NCI-H82 treated with DMSO at 0.1 percent for 48 hours (cell line): Measurements from ENCODE around the gene EEPD1.
"Not testable (repeated sequence)": the region's sequence is repeated elsewhere in the genome, so short reads cannot be mapped to it uniquely, and the experiment has no call there.

Source experiments
- DNase-seq: peaks from one replicate; lab custom pipeline; 2025; ENCODE audit not compliant: unreplicated experiment; lab: John Stamatoyannopoulos, UW

EEPD1 gene

GRCh38 chr7:36152756-36153570 is at the start of gene EEPD1:
Gene EEPD1, plus strand, starts transcription at chr7:36153254. Its CDS starts 1,071 bp downstream, at chr7:36154325.
- DNase-seq, result peak; percentile 98

- DNase-seq, result no peak
Measured at GRCh38 chr7:36103837-36104561, 49.1 kb upstream of the EEPD1 start.

GRCh38 chr7:36106972-36107908 is 45.8 kb upstream of the EEPD1 start:
- not testable (repeated sequence) for DNase-seq

GRCh38 chr7:36107926-36108631 is 45.0 kb upstream of the EEPD1 start:
- DNase-seq, result no peak

- DNase-seq, result no peak
Measured at GRCh38 chr7:36109013-36109627, 43.9 kb upstream of the EEPD1 start.

- no peak for DNase-seq
Measured at GRCh38 chr7:36110584-36110983, 42.5 kb upstream of the EEPD1 start.

- no peak for DNase-seq
Measured at GRCh38 chr7:36112969-36113368, 40.1 kb upstream of the EEPD1 start.

GRCh38 chr7:36114355-36114754 is 38.7 kb upstream of the EEPD1 start:
- DNase-seq, result no peak

- no peak for DNase-seq
Measured at GRCh38 chr7:36115448-36116321, 37.4 kb upstream of the EEPD1 start.

- no peak for DNase-seq
Measured at GRCh38 chr7:36116347-36117202, 36.5 kb upstream of the EEPD1 start.

- no peak for DNase-seq
Measured at GRCh38 chr7:36117203-36117840, 35.7 kb upstream of the EEPD1 start.

GRCh38 chr7:36118344-36118743 is 34.7 kb upstream of the EEPD1 start:
- no peak for DNase-seq

- no peak for DNase-seq
Measured at GRCh38 chr7:36119005-36119706, 33.9 kb upstream of the EEPD1 start.

GRCh38 chr7:36119983-36120646 is 32.9 kb upstream of the EEPD1 start:
- DNase-seq, result peak; percentile 3

- not testable (repeated sequence) for DNase-seq
Measured at GRCh38 chr7:36125630-36126029, 27.4 kb upstream of the EEPD1 start.

GRCh38 chr7:36127075-36127740 is 25.8 kb upstream of the EEPD1 start:
- no peak for DNase-seq
